Neural cell (in vitro differentiated cells): Measurements from ENCODE around the gene VMP1. TPM values are rescaled to one million over a fixed set of nuclear protein-coding genes. Genes with fewer than 3 reads are reported as not detected.

Source experiments
- H2AFZ ChIP-seq: fragments of 200-600, 300-800 bp; sonication (generic), shearing (Covaris generic); 2 replicates; pipeline ENCODE4 v1.6.0; 2014; ENCODE audit warnings: low read depth, mild to moderate bottlenecking, antibody characterized with exemption, low read length, moderate library complexity
- H3F3A ChIP-seq: fragments of 200-600 bp; shearing (Covaris generic); 2 replicates; pipeline ENCODE4 v1.6.1; 2016; ENCODE audit warnings: mild to moderate bottlenecking, moderate library complexity, mixed read lengths, antibody characterized with exemption, low read length; ENCODE audit not compliant: insufficient read depth, poor library complexity, severe bottlenecking
- H3K27ac ChIP-seq: fragments of 200-600, 300-800 bp; sonication (generic), shearing (Covaris generic); 2 replicates; pipeline ENCODE4 v1.5.1; 2014; ENCODE audit warnings: mild to moderate bottlenecking, low read length, moderate library complexity
- H3K27me3 ChIP-seq: fragments of 300-800, 200-600 bp; sonication (generic), shearing (Covaris generic); 2 replicates; pipeline ENCODE4 v1.6.0; 2014; ENCODE audit warnings: mild to moderate bottlenecking, low read depth, low read length, moderate library complexity; ENCODE audit not compliant: insufficient read depth
- H3K36me3 ChIP-seq: fragments of 300-800, 200-600 bp; sonication (generic), shearing (Covaris generic); 2 replicates; pipeline ENCODE4 v1.5.1; 2014; ENCODE audit warnings: mild to moderate bottlenecking, antibody characterized with exemption, low read length, moderate library complexity; ENCODE audit not compliant: insufficient read depth
- H3K4me2 ChIP-seq: fragments of 300-800, 200-600 bp; sonication (generic), shearing (Covaris generic); 2 replicates; pipeline ENCODE4 v1.6.0; 2014; ENCODE audit warnings: mild to moderate bottlenecking, low read length
- H3K4me3 ChIP-seq: fragments of 300-800, 200-600 bp; sonication (generic), shearing (Covaris generic); 2 replicates; pipeline ENCODE4 v1.5.1; 2014; ENCODE audit warnings: mild to moderate bottlenecking, low read length, moderate library complexity
- H3K79me2 ChIP-seq: fragments of 200-600 bp; shearing (Covaris generic); replicated peaks from 2 replicates; pipeline ENCODE4 v1.6.0; 2014; ENCODE audit warnings: mild to moderate bottlenecking, low read length, moderate library complexity; ENCODE audit not compliant: insufficient read depth
- H3K9ac ChIP-seq: fragments of 300-800, 200-600 bp; sonication (generic), shearing (Covaris generic); 2 replicates; pipeline ENCODE4 v1.6.1; 2016; ENCODE audit warnings: mild to moderate bottlenecking, low read length, mixed read lengths
- H3K9me2 ChIP-seq: fragments of 200-600 bp; shearing (Covaris generic); 2 replicates; pipeline ENCODE4 v1.6.1; 2016; ENCODE audit warnings: mild to moderate bottlenecking, low read length, mixed read lengths; ENCODE audit not compliant: insufficient read depth
- H3K9me3 ChIP-seq: fragments of 200-600, 300-800 bp; sonication (generic), shearing (Covaris generic); 2 replicates; pipeline ENCODE4 v1.6.1; 2016; ENCODE audit warnings: mild to moderate bottlenecking, mixed run types, low read length, moderate library complexity, mixed read lengths
- H4K20me1 ChIP-seq: fragments of 200-600 bp; shearing (Covaris generic); 2 replicates; pipeline ENCODE4 v1.6.1; 2016; ENCODE audit warnings: mild to moderate bottlenecking, mixed run types; ENCODE audit not compliant: insufficient read depth
- EP300 ChIP-seq: fragments of 450-650 bp; conservative IDR thresholded peaks from 2 replicates; pipeline ENCODE4 v1.6.1; 2014; ENCODE audit warnings: antibody characterized with exemption, mild to moderate bottlenecking, moderate library complexity; ENCODE audit not compliant: poor library complexity, severe bottlenecking
- EZH2 ChIP-seq: fragments of 200-600, 300-800 bp; shearing (Covaris generic), sonication (generic); IDR thresholded peaks from 2 replicates; pipeline ENCODE4 v1.6.1; 2014; ENCODE audit warnings: antibody characterized with exemption, low read length, borderline replicate concordance, mild to moderate bottlenecking; ENCODE audit not compliant: insufficient read depth, poor library complexity, severe bottlenecking
- MXI1 ChIP-seq: fragments of 450-650 bp; conservative IDR thresholded peaks from 2 replicates; pipeline ENCODE4 v1.6.1; 2014; ENCODE audit warnings: antibody characterized with exemption, mild to moderate bottlenecking; ENCODE audit not compliant: poor library complexity, severe bottlenecking
- POLR2AphosphoS5 ChIP-seq: IDR thresholded peaks from 2 replicates; pipeline ENCODE4 v1.6.1; 2012
- RAD21 ChIP-seq: fragments of 450-650 bp; conservative IDR thresholded peaks from 2 replicates; pipeline ENCODE4 v1.6.1; 2014; ENCODE audit warnings: antibody characterized with exemption, mild to moderate bottlenecking, moderate library complexity
- SMC3 ChIP-seq: fragments of 450-650 bp; conservative IDR thresholded peaks from 2 replicates; pipeline ENCODE4 v1.6.1; 2014; ENCODE audit warnings: antibody characterized with exemption, mild to moderate bottlenecking, moderate library complexity; ENCODE audit not compliant: poor library complexity
- TAF1 ChIP-seq: IDR thresholded peaks from 2 replicates; pipeline ENCODE4 v1.6.1; 2012; ENCODE audit warnings: low read depth
- polyA plus RNA-seq: library from polyadenylated mRNA; depleted of rRNA; stranded (reverse); fragments of >200 nt; gene quantifications from 2 replicates; pipeline ENCODE4 v1.2.3, GENCODE V29; 2014
- TF ChIP-seq, protein P1 (sequence below): IDR thresholded peaks from 2 replicates; pipeline ENCODE4 v1.6.1; 2012; ENCODE audit warnings: borderline replicate concordance
- TF ChIP-seq, protein P2 (sequence below): fragments of 450-650 bp; IDR thresholded peaks from 2 replicates; pipeline ENCODE4 v1.5.1; 2014; ENCODE audit warnings: antibody characterized with exemption, mild to moderate bottlenecking, moderate library complexity; ENCODE audit not compliant: poor library complexity, severe bottlenecking

Gene VMP1
- polyA plus RNA-seq, 1 donor from 2014 or later, result 75.9 TPM

DNA sequence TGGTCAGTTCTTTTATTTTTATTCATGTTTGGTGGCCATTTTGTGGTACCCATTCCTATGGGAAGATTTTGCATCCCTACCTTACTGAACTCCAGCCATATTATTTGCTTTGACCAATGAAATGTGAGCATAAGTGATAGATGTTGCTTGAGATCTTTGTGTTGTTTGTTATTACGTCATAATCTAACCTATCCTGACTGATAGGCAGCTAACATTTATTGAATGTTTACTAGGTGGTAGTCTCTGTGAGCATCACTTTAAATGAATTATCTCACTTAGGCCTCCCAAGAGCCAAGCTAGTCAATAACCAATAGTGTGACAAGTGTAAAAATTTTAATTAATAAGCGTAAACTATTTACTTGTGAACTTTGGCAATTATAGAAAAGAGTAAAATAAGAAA lies 37.6 kb downstream of the VMP1 start:
- TF ChIP-seq EZH2 (no peak), MXI1 (no peak), RAD21 (no peak), POLR2AphosphoS5 (no peak), TAF1 (no peak), EP300 (no peak), SMC3 (no peak)
- TF ChIP-seq, protein P1, sequence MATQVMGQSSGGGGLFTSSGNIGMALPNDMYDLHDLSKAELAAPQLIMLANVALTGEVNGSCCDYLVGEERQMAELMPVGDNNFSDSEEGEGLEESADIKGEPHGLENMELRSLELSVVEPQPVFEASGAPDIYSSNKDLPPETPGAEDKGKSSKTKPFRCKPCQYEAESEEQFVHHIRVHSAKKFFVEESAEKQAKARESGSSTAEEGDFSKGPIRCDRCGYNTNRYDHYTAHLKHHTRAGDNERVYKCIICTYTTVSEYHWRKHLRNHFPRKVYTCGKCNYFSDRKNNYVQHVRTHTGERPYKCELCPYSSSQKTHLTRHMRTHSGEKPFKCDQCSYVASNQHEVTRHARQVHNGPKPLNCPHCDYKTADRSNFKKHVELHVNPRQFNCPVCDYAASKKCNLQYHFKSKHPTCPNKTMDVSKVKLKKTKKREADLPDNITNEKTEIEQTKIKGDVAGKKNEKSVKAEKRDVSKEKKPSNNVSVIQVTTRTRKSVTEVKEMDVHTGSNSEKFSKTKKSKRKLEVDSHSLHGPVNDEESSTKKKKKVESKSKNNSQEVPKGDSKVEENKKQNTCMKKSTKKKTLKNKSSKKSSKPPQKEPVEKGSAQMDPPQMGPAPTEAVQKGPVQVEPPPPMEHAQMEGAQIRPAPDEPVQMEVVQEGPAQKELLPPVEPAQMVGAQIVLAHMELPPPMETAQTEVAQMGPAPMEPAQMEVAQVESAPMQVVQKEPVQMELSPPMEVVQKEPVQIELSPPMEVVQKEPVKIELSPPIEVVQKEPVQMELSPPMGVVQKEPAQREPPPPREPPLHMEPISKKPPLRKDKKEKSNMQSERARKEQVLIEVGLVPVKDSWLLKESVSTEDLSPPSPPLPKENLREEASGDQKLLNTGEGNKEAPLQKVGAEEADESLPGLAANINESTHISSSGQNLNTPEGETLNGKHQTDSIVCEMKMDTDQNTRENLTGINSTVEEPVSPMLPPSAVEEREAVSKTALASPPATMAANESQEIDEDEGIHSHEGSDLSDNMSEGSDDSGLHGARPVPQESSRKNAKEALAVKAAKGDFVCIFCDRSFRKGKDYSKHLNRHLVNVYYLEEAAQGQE, result no peak
- TF ChIP-seq, protein P2, sequence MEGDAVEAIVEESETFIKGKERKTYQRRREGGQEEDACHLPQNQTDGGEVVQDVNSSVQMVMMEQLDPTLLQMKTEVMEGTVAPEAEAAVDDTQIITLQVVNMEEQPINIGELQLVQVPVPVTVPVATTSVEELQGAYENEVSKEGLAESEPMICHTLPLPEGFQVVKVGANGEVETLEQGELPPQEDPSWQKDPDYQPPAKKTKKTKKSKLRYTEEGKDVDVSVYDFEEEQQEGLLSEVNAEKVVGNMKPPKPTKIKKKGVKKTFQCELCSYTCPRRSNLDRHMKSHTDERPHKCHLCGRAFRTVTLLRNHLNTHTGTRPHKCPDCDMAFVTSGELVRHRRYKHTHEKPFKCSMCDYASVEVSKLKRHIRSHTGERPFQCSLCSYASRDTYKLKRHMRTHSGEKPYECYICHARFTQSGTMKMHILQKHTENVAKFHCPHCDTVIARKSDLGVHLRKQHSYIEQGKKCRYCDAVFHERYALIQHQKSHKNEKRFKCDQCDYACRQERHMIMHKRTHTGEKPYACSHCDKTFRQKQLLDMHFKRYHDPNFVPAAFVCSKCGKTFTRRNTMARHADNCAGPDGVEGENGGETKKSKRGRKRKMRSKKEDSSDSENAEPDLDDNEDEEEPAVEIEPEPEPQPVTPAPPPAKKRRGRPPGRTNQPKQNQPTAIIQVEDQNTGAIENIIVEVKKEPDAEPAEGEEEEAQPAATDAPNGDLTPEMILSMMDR, result no peak
- Histone ChIP-seq H3K27ac (no peak overlapping the region), H3K9me3 (no peaks in the 10 kb centered on the region)

DNA sequence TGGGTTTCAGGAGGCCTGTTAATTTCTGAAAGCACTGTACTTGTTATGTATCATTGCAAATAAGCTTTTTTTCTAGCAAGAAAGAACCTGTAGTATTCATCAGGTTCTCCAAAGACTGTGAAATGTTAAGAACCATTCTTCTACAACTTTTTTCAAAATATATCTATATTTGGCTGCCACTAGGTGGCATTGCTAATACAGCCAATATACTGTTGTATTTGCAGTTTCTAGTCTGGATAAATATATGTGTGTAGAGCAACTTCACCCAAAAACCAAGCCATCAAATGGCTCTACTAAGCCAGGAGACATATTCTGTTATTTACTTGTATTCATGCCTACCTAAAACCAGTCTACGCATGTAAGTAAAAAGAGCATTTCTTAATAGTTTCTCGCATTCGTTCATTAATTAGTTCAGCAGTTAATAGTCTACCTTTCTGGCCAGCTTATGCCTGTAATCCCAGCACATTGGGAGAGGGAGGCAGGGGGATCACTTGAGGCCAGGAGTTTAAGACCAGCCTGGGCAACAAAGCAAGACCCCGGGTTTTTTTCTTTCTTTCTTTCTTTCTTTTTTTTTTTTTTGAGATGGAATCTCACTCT lies 39.5 kb downstream of the VMP1 start:
- Histone ChIP-seq H3K27ac (no peak overlapping the region), H3K4me2 (no peak overlapping the region), H3K9ac (no peak overlapping the region), H3K4me3 (no peak overlapping the region), H3K9me3 (no peaks in the 10 kb centered on the region), H3K36me3 (no peaks in the 10 kb centered on the region), H2AFZ (no peak overlapping the region), H3K79me2 (no peaks in the 10 kb centered on the region), H3K27me3 (no peaks in the 10 kb centered on the region), H3K9me2 (no peaks in the 10 kb centered on the region), H4K20me1 (no peaks in the 10 kb centered on the region), H3F3A (no peaks in the 10 kb centered on the region)
- TF ChIP-seq, protein P2, result peak; percentile 73
- TF ChIP-seq SMC3 (peak; percentile 52), POLR2AphosphoS5 (no peak), RAD21 (peak; percentile 48)

More for the DNA sequence above, 37.6 kb downstream of the VMP1 start:
- Histone ChIP-seq H3K4me2 (no peak overlapping the region), H3K4me3 (no peak overlapping the region), H2AFZ (no peak overlapping the region), H3K9me2 (no peaks in the 10 kb centered on the region), H3K36me3 (no peaks in the 10 kb centered on the region), H4K20me1 (no peaks in the 10 kb centered on the region), H3F3A (no peaks in the 10 kb centered on the region), H3K27me3 (no peaks in the 10 kb centered on the region), H3K9ac (no peak overlapping the region), H3K79me2 (no peaks in the 10 kb centered on the region)
